Retinal pigment epithelial cell (primary cell): ENCODE data around the gene MAPKBP1.

Experiments used
- DNase-seq: peaks from one replicate; pipeline ENCODE4 v3.0.0-alpha.2; 2010; ENCODE audit warnings: low read depth
- H3K4me3 ChIP-seq: 2 replicates; pipeline ENCODE4 v1.5.1; 2011; ENCODE audit warnings: mild to moderate bottlenecking, low read length, control low read depth, moderate library complexity
- CTCF ChIP-seq: conservative IDR thresholded peaks from 2 replicates; pipeline ENCODE4 v1.5.1; 2011; ENCODE audit warnings: low read depth, low read length, control low read depth, inconsistent platforms

Gene MAPKBP1

GRCh38 chr15:41849204-41849603 is 74.9 kb downstream of the MAPKBP1 start:
- DNase-seq = no peak
- no peak for TF ChIP-seq CTCF
- H3K4me3 ChIP-seq = no peak overlapping the region

GRCh38 chr15:41849861-41850260 is 75.6 kb downstream of the MAPKBP1 start:
- DNase-seq = no peak
- no peak for TF ChIP-seq CTCF
- H3K4me3 ChIP-seq = no peak overlapping the region

- no peak for TF ChIP-seq CTCF
- DNase-seq = no peak
- H3K4me3 ChIP-seq = no peak overlapping the region
Measured at GRCh38 chr15:41850482-41851166, 76.3 kb downstream of the MAPKBP1 start.

DNA sequence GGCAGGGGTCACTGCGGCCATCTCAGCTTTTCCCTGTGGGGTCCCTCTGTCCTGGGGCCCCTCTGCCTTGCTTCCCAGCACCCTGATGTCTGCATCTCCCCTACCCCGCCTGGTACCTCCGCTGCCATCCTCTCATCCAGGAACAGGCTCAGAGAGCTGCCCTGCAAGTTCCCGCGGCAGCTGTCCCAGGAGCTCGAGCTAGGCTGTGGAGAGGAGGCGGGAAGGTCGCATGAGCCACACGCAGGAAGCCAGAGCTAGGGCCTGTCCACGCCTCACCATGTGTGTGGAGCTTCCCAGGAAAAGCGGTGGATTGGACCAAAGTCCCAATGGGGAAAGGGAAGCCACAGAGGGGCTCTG is 76.9 kb downstream of the MAPKBP1 start:
- no peak for TF ChIP-seq CTCF
- H3K4me3 ChIP-seq = no peak overlapping the region
- no peak for DNase-seq

DNA sequence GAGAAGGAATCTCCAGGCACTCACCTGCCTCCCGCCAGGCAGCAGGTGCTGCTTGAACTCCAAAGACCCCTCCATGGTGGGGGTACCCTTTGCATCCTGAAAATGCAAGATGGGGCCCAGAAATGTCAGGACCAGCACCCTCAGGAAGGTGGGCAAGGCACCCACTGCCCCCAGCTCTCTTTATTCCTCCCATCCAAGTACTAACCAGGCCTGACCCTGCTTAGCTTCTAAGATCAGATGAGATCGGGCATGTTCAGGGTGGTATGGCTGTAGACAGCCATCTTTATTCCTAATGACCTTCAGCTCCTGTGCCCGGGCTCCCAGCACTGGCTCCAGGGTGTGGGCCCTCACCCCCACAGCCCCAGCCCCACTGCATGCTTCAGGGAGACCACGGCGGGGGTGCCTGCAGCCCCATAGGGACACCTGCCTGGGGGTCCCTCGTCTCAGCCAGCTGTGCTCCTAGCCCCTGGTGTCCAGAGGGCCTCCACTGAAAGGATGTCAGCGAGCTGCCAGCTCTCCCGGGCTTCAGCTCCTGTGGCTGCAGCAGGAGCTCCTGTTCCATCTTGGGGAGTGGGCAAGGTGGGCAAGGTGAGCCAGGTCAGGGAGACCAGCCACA is 77.6 kb downstream of the MAPKBP1 start:
- no peak overlapping the region for H3K4me3 ChIP-seq
- TF ChIP-seq CTCF = no peak
- no peak for DNase-seq

GRCh38 chr15:41852736-41853590 is 78.7 kb downstream of the MAPKBP1 start:
- no peak overlapping the region for H3K4me3 ChIP-seq
- DNase-seq = no peak
- no peak for TF ChIP-seq CTCF
